Chondrocyte (in vitro differentiated cells): ENCODE results near the gene USP10. TPM values are rescaled to one million over a fixed set of nuclear protein-coding genes. Genes with fewer than 3 reads are reported as not detected.

Source experiments
- DNase-seq: peaks from one replicate; pipeline ENCODE4 v3.0.0; 2021; ENCODE audit warnings: mixed read lengths, low spot score
- H3K27ac Mint-ChIP-seq: one replicate; pipeline ENCODE4 v1.8.0; 2021; ENCODE audit warnings: mild to moderate bottlenecking, moderate library complexity, mixed read lengths; ENCODE audit not compliant: unreplicated experiment
- H3K27me3 Mint-ChIP-seq: 2 replicates; pipeline ENCODE4 v1.8.0; 2021; ENCODE audit warnings: low read depth, mixed read lengths
- H3K36me3 Mint-ChIP-seq: 2 replicates; pipeline ENCODE4 v1.8.0; 2021; ENCODE audit warnings: low read depth, mixed read lengths
- H3K4me1 Mint-ChIP-seq: 2 replicates; pipeline ENCODE4 v1.8.0; 2021; ENCODE audit warnings: low read depth, mild to moderate bottlenecking, mixed read lengths
- H3K4me3 Mint-ChIP-seq: one replicate; pipeline ENCODE4 v1.8.0; 2021; ENCODE audit warnings: mild to moderate bottlenecking, moderate library complexity, mixed read lengths; ENCODE audit not compliant: unreplicated experiment
- H3K9me3 Mint-ChIP-seq: 2 replicates; pipeline ENCODE4 v1.8.0; 2021; ENCODE audit warnings: low read depth, mixed read lengths
- CTCF ChIP-seq: fragments of 200-600 bp; sonication (generic); IDR thresholded peaks from 2 replicates; pipeline ENCODE4 v1.5.0; 2021; ENCODE audit warnings: antibody characterized with exemption, mild to moderate bottlenecking, moderate library complexity
- total RNA-seq: library from RNA; stranded (reverse); gene quantifications from 3 replicates; pipeline ENCODE4 v1.2.1, GENCODE V29; 2021

Gene USP10
- total RNA-seq, 1 donor from 2014 or later, result 43.0 TPM

- peaks cover 24% of the 10 kb centered on the region for H3K36me3 Mint-ChIP-seq
- no peak for DNase-seq
- no peaks in the 10 kb centered on the region for H3K9me3 Mint-ChIP-seq
- H3K27me3 Mint-ChIP-seq, result no peaks in the 10 kb centered on the region
- no peaks in the 10 kb centered on the region for H3K4me1 Mint-ChIP-seq
- no peak overlapping the region for H3K4me3 Mint-ChIP-seq
- no peak for TF ChIP-seq CTCF
- H3K27ac Mint-ChIP-seq, result no peak overlapping the region
These were observed 34.0 kb upstream of the USP10 start for GRCh38 chr16:84665843-84666242.

GRCh38 chr16:84667600-84668309, 32.0 kb upstream of the USP10 start:
- TF ChIP-seq CTCF, result no peak
- Mint-ChIP-seq H3K36me3 (peaks cover 13% of the 10 kb centered on the region), H3K4me3 (no peak overlapping the region), H3K9me3 (no peaks in the 10 kb centered on the region), H3K27me3 (no peaks in the 10 kb centered on the region), H3K4me1 (no peaks in the 10 kb centered on the region), H3K27ac (no peak overlapping the region)
- DNase-seq, result no peak

GRCh38 chr16:84670063-84670462, 29.7 kb upstream of the USP10 start:
- no peak overlapping the region for H3K27ac Mint-ChIP-seq
- TF ChIP-seq CTCF, result no peak
- no peaks in the 10 kb centered on the region for H3K9me3 Mint-ChIP-seq
- H3K27me3 Mint-ChIP-seq, result no peaks in the 10 kb centered on the region
- H3K4me1 Mint-ChIP-seq, result no peaks in the 10 kb centered on the region
- no peak for DNase-seq
- no peaks in the 10 kb centered on the region for H3K36me3 Mint-ChIP-seq
- H3K4me3 Mint-ChIP-seq, result no peak overlapping the region

- no peak overlapping the region for H3K27ac Mint-ChIP-seq
- H3K27me3 Mint-ChIP-seq, result peaks cover 3% of the 10 kb centered on the region
- no peaks in the 10 kb centered on the region for H3K9me3 Mint-ChIP-seq
- peak; percentile 91 for TF ChIP-seq CTCF
- H3K4me1 Mint-ChIP-seq, result no peaks in the 10 kb centered on the region
- no peak for DNase-seq
- H3K36me3 Mint-ChIP-seq, result no peaks in the 10 kb centered on the region
- H3K4me3 Mint-ChIP-seq, result no peak overlapping the region
These were observed 27.3 kb upstream of the USP10 start for GRCh38 chr16:84672276-84673202.

GRCh38 chr16:84673203-84673535, 26.6 kb upstream of the USP10 start:
- DNase-seq, result no peak
- no peak overlapping the region for H3K4me3 Mint-ChIP-seq
- TF ChIP-seq CTCF, result no peak
- no peaks in the 10 kb centered on the region for H3K9me3 Mint-ChIP-seq
- H3K4me1 Mint-ChIP-seq, result no peaks in the 10 kb centered on the region
- H3K36me3 Mint-ChIP-seq, result no peaks in the 10 kb centered on the region
- peaks cover 6% of the 10 kb centered on the region for H3K27me3 Mint-ChIP-seq
- H3K27ac Mint-ChIP-seq, result no peak overlapping the region
